Glutamatergic neuron (in vitro differentiated cells): ENCODE results near the gene TIMP2. TPM values are rescaled to one million over a fixed set of nuclear protein-coding genes. Genes with fewer than 3 reads are reported as not detected.

ENCODE experiments used
- DNase-seq: peaks from one replicate; pipeline ENCODE4 v3.0.0; 2022
- H3K27ac Mint-ChIP-seq: one replicate; pipeline ENCODE4 v1.8.0; 2020; ENCODE audit warnings: mild to moderate bottlenecking, mixed read lengths, inconsistent platforms; ENCODE audit not compliant: unreplicated experiment
- H3K27me3 Mint-ChIP-seq: one replicate; pipeline ENCODE4 v1.8.0; 2020; ENCODE audit warnings: mild to moderate bottlenecking, moderate library complexity, mixed read lengths, inconsistent platforms; ENCODE audit not compliant: unreplicated experiment
- H3K36me3 Mint-ChIP-seq: one replicate; pipeline ENCODE4 v1.8.0; 2020; ENCODE audit warnings: mild to moderate bottlenecking, mixed read lengths, inconsistent platforms; ENCODE audit not compliant: unreplicated experiment
- H3K4me1 Mint-ChIP-seq: one replicate; pipeline ENCODE4 v1.8.0; 2020; ENCODE audit warnings: mild to moderate bottlenecking, low read depth, mixed read lengths, inconsistent platforms; ENCODE audit not compliant: unreplicated experiment
- H3K4me3 Mint-ChIP-seq: one replicate; pipeline ENCODE4 v1.8.0; 2020; ENCODE audit warnings: mild to moderate bottlenecking, mixed read lengths, inconsistent platforms; ENCODE audit not compliant: unreplicated experiment
- H3K9me3 Mint-ChIP-seq: one replicate; pipeline ENCODE4 v1.8.0; 2020; ENCODE audit warnings: mild to moderate bottlenecking, moderate library complexity, mixed read lengths, inconsistent platforms; ENCODE audit not compliant: unreplicated experiment
- total RNA-seq: library from RNA; stranded (reverse); fragmentation: NEBNext Ultra II Directional; extraction: Animal tissue kit (Norgen Biotek cat#: 25700); gene quantifications from one replicate; pipeline ENCODE4 v1.2.1, GENCODE V29; 2021; ENCODE audit not compliant: unreplicated experiment
- TF ChIP-seq, protein P1 (sequence below): fragments of 200-600 bp; sonication (generic); IDR thresholded peaks from one replicate; pipeline ENCODE4 v1.5.0; 2021; ENCODE audit not compliant: partially characterized antibody, unreplicated experiment

Gene TIMP2
- total RNA-seq, 1 donor from 2014 or later, result 121 TPM

DNA sequence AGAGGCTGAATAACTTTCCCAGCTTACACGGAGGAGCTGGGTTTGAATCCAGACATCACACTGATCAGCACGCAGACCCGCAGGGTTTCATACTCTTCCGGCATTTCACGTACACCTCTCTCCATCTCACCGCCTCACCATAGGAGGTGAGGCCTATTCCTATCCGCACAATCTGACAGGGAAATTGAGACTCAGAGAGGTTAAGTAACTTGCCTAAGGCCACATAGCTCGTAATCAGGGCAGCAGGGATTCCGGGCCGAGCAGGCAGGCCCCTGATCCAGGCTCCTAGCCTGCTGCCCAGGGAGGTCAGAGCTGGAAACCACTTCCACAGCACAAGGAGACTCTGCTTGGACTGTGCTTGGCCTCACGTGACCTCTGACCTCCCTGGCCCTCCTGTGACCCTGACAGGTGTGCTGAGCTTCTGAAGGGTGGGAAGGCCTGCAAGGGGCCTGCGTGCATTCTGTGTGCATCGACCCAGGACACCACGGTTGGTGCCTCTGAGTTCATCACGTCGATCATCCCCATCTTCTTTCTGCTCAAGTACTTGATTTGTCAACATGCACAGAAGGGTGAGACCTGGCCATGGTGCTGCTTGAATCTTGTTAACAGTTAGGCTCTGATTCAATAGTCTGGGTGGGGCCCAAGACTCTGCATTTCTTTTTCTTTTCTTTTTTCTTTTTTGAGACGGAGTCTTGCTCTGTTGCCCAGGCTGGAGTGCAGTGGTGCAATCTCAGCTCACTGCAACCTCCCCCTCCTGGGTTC is 26.9 kb downstream of the TIMP2 start:
- DNase-seq, result no peak
- H3K9me3 Mint-ChIP-seq, result peaks cover 7% of the 10 kb centered on the region
- TF ChIP-seq, protein P1, sequence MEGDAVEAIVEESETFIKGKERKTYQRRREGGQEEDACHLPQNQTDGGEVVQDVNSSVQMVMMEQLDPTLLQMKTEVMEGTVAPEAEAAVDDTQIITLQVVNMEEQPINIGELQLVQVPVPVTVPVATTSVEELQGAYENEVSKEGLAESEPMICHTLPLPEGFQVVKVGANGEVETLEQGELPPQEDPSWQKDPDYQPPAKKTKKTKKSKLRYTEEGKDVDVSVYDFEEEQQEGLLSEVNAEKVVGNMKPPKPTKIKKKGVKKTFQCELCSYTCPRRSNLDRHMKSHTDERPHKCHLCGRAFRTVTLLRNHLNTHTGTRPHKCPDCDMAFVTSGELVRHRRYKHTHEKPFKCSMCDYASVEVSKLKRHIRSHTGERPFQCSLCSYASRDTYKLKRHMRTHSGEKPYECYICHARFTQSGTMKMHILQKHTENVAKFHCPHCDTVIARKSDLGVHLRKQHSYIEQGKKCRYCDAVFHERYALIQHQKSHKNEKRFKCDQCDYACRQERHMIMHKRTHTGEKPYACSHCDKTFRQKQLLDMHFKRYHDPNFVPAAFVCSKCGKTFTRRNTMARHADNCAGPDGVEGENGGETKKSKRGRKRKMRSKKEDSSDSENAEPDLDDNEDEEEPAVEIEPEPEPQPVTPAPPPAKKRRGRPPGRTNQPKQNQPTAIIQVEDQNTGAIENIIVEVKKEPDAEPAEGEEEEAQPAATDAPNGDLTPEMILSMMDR, result no peak
- no peak overlapping the region for H3K4me3 Mint-ChIP-seq
- H3K27ac Mint-ChIP-seq, result no peak overlapping the region
- no peaks in the 10 kb centered on the region for H3K36me3 Mint-ChIP-seq
- peaks cover 26% of the 10 kb centered on the region for H3K4me1 Mint-ChIP-seq
- peaks cover 9% of the 10 kb centered on the region for H3K27me3 Mint-ChIP-seq

DNA sequence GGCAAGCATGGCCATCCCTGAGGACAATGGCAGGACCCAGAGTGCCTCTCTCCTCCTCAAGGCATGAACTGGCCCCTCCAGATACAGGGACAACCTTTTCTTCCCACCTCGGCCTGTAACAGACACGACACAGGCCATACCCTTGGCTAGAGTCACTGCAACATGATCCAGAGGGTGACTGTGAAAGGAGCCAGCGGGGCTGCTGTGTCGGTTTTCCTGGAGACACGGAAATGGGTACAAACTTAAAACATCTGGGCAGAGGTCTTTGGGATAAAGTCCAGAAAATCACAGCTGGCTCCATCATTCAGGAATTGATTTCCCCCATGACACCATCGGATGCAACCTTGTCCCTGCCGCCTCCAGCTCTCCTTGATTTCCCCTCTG is 27.5 kb downstream of the TIMP2 start:
- Mint-ChIP-seq H3K4me1 (peaks cover 23% of the 10 kb centered on the region), H3K36me3 (no peaks in the 10 kb centered on the region), H3K4me3 (no peak overlapping the region)

DNA sequence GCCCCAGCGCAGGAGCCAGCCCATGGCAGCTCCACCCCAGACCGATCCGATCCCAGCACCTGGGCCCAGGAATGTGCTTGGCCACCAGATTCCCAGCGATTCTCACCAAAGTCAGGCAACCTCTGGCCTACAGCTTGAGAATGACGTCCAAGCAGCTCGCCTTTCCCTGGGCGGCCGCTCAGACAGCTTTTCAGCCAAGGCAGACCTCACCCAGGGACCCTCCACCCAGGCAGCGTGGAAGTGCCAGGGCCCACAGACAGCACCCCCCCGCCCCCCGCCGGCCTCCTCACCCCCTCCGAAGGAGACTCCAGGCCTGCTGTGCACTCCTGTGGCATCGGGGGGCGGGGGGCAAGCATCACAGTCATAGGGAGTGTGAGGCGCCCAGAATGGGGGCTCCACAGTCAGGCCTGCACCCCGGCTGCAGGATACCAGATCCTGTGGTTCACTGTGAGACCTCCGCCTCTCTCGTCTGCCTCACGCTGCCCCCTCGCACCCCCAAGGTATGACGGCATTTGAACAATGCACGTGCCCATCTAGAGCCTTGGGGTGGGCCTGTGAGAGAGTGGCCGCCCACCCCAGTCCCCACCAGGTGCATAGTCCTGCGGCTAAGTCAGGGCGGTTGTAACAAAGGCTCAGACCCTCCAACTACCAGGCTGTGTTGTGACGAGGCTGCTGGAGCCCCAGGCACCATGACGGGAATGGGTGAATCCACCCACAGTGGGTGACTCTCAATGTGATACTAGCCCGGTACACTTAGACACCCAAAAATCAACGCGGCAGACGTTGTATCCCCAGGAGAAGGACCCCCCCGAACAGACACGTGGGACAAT is 28.1 kb downstream of the TIMP2 start:
- Mint-ChIP-seq H3K9me3 (peaks cover 2% of the 10 kb centered on the region), H3K27ac (no peak overlapping the region), H3K27me3 (peaks cover 7% of the 10 kb centered on the region), H3K4me3 (no peak overlapping the region), H3K4me1 (peaks cover 22% of the 10 kb centered on the region), H3K36me3 (no peaks in the 10 kb centered on the region)
- no peak for DNase-seq
- TF ChIP-seq, protein P1, result no peak

More for the DNA sequence above, 27.5 kb downstream of the TIMP2 start:
- no peak overlapping the region for H3K27ac Mint-ChIP-seq
- peaks cover under 1% of the 10 kb centered on the region for H3K9me3 Mint-ChIP-seq
- TF ChIP-seq, protein P1, result no peak
- H3K27me3 Mint-ChIP-seq, result peaks cover 8% of the 10 kb centered on the region
- no peak for DNase-seq

DNA sequence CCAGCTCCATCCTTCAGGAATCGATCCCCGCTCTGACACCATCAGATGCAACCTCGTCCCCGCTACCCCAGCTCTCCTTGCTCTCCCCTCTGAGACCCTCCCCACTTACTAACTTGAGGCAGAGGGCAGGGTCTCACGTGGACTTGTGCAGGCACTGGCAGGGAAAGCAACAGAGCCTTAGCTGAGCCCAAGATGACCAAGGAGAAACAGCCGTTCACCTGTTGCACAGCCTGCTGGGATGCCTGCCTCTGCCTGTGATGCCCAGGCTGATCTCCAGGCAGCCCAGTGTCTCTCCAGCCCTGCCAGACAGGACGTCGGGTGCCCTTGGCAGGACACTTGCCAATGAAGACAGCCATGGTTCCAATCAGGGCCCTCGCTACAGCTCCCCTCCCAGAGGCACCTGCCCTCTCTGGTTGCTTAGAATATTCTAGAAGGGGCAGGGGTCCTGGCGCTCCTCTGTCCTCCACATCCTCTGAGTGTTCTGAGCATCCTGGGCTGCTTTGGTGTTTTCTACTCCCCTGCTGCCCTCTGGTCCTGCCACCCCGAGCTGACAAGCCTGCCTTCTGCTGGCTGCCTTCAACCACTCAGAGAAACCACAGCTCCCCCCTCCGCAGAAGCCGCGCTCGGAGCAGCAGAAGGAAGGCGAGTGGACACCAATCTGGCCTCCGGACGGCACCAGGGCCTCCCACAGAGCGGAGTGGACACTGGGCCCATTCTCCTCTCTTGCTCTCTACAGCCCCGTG is 28.9 kb downstream of the TIMP2 start:
- DNase-seq, result no peak
- Mint-ChIP-seq H3K4me3 (no peak overlapping the region), H3K27ac (no peak overlapping the region), H3K27me3 (peaks cover 6% of the 10 kb centered on the region), H3K36me3 (no peaks in the 10 kb centered on the region), H3K4me1 (peaks cover 29% of the 10 kb centered on the region), H3K9me3 (peaks cover 4% of the 10 kb centered on the region)
- TF ChIP-seq, protein P1, result no peak
